NCI-H345 (cell line): ENCODE results near the gene CLEC9A.

ENCODE experiments used
- DNase-seq: peaks from one replicate; lab custom pipeline; 2025; lab: John Stamatoyannopoulos, UW

Gene CLEC9A

DNA sequence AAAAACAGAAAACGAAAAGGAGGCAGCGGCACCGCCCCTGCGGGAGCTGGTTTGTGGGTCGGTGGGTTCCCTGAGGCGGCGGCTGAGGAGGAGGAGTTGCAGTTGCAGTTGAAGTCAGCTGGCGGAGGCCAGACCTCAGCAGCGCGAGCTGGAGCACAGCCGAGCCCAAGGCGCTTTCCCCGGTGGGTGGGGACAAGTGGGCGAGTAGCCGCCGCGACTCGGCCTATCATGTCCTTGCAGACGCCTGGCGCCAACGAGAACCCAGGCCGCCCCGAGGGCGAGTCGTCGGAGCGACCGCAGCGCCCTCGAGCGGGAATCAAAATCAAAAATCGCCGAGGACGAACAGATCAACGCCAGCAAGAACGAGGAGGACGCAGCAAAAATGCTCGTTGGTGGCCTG is 81.0 kb downstream of the CLEC9A start:
- no peak for DNase-seq

DNA sequence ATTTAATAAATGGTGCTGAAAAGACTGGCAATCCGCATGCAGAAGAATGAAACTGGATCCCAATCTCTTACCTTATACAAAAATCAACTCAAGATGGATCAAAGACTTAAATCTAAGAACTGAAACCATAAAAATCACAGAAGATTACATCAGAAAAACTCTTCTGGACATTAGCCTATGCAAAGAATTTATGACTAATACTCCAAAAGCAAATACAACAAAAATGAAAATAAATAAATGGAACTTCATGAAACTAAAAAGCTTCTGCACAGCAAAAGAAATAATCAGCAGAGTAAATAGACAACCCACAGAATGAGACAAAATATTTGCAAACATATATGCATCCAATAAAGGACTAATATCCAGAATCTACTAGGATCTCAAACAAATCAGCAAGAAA is 82.6 kb downstream of the CLEC9A start:
- no peak for DNase-seq

- no peak for DNase-seq
Observed at GRCh38 chr12:10113920-10114319, 83.4 kb downstream of the CLEC9A start.

- DNase-seq: no peak
Observed at GRCh38 chr12:10115311-10115710, 84.8 kb downstream of the CLEC9A start.
